ENCODE measurements around the gene PRICKLE4.
"Not testable (repeated sequence)": the region's sequence is repeated elsewhere in the genome, so short reads cannot be mapped to it uniquely, and the experiment has no call there.

Gene PRICKLE4

DNA sequence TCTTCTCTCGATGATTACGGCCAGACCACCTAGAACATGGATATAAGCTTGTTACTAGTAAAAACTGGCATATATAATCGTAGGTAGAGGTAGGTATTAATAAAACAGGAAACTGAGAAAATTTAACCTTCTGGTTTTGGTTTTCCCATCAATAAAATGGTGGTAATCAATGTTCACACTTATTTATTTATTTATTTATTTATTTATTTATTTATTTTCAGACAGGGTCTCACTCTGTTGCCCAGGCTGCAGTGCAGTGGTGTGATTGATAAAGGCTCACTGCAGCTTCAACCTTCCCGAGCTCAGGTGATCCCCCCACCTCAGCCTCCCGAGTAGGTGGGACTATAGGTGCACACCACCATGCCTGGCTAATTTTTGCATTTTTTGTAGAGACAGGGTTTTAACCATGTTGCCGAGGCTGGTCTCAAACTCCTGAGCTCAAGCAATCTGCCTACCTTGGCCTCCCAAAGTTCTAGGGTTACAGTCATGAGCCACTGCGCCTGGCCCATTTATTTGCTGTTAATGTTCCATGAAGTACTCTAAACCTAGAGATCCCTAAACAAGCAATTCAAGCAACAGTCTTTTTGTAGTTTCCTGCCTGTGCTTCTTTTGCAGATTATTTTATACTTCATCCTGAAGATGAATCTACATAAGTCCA lies 18.4 kb downstream of the PRICKLE4 start:
- DNase-seq, result no peak

- DNase-seq, result no peak
Measured at GRCh38 chr6:41799559-41799911, 19.0 kb downstream of the PRICKLE4 start.

- no peak for DNase-seq
Measured at GRCh38 chr6:41801380-41801779, 20.8 kb downstream of the PRICKLE4 start.

DNA sequence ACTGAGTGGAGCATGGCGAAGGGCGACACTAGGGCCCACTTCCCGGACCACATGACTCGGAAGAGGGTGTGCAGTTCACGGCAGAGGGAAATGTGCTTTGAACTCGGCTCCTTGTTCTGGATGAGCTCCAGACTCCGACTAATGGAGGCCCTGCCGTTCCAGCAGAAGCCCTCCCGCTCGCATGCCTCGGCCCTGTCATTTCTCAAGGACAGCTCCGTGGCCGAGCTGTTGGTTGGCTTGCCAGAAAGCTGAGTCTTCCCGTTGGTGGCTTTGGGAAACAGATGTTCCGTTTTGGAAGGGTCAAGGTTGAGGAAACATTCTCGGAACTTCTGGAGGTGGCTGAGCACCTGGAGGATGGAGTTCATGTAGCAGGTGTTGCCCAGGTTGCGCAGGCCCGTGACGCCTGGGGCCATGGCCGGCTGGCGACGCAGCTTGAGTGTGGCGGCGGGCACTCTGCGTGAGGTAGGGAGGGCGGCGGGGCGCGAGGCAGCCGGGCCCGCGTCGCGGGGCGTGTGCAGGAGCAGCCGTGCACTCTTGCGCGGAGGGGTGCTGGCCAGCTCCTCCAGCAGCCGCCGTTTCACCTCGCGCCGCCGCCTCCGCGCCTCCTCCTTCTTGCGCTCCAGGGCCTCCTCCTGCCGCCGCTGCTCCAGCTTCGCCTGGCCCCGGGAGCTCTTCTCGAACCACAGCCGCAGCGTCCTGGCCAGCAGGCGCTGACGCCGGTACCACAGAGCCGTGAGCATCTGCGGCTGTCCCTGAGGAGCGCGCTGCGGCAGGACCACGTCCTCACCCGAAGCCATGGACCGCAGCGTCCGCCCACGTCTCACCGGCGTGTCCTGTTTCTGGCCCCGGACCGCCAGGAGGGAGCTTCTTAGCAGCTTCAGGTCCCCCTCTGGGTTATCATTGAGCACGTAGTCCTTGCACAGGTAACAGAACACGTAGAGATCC lies 25.5 kb downstream of the PRICKLE4 start:
- DNase-seq, result no peak

DNA sequence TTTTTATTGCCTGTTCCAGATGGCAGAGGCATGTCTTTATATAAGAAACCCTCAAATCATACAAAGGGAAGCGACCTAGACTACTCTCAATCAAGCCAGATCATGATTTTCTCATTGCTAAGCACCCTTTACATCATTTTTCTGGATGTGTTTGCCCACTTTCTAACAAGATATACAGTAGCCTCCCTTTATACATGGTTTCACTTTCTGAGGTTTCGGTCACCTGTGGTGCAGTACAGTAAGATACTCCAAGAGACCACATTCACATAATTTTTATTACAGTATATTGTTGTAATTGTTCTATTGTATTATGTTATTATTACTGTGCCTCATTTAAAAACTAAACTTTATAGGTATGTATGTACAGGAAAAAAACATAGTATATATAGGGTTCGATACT lies 30.5 kb downstream of the PRICKLE4 start:
- no peak for DNase-seq

DNA sequence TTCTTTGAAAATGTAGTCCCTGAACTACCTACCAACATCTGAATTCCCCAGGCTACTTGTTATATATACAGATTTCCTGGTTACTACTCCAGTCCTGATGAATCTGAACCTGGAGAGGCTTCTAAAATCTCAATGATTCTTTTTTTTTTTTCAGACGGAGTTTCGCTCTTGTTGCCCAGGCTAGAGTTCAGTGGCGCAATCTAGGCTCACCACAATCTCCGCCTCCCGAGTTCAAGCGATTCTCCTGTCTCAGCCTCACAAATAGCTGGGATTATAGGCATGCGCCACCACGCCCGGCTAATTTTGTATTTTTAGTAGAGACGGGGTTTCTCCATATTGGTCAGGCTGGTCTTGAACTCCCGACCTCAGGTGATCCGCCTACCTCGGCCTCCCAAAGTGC lies 31.4 kb downstream of the PRICKLE4 start:
- DNase-seq, result not testable (repeated sequence)

DNA sequence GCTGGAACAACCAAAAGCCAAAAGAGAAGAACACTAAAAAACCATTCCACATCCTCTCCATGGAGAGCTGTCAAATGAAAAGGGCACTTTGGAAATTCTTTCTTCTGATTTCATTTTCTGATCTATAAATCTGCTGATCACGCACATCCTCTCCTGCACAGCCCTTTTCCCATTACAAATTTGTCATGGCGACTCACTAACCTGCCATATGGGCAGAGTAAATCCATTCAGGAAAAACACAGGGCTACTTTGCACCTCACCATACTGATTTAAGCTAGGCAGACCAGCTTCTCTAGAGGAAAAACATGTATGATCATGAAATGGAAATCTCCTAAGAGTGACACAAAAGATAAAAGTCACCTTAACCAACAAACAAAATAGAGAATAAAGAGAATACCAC lies 32.9 kb downstream of the PRICKLE4 start:
- DNase-seq, result no peak

DNA sequence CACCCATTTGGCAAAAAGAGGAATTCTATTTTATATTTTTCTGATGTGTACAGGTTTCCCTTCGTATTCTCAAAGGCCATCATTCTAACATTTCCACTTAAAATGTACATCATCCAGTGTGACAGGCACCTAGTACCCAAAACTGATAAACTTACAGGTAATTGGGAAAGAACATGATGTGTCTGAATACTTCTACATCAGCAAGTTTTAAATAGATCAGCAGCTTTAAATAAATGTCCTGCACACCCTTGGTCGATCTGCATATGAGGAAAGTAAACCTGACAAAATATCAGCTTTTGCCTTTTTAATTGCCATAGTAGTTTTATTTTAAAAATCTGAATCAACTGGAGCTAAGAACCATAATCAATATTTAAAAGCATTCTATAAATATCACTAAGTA lies 33.4 kb downstream of the PRICKLE4 start:
- DNase-seq, result no peak

DNA sequence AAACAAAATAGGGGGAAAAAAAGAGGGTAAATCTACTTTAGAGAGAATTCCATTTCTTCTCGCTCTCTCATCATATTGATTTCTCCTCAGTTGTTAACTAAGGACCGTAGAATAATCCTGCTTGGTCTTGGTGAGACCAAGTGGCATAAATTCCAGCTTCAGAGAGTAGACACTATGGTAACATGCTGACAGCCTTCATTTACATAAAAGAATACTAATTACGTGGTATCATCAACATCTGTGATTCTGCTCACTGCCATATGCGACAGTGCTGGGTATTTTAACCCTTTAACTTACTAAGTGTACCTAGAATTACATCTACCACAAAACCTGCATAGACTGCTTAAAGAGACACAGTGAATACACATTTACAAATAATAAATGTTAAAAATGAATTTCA lies 34.0 kb downstream of the PRICKLE4 start:
- no peak for DNase-seq

- DNase-seq, result no peak
Measured at GRCh38 chr6:41815587-41815986, 35.0 kb downstream of the PRICKLE4 start.

- DNase-seq, result no peak
Measured at GRCh38 chr6:41818271-41819054, 37.9 kb downstream of the PRICKLE4 start.

GRCh38 chr6:41821266-41821665 lies 40.7 kb downstream of the PRICKLE4 start:
- no peak for DNase-seq

GRCh38 chr6:41822021-41822420 lies 41.4 kb downstream of the PRICKLE4 start:
- no peak for DNase-seq

- DNase-seq, result no peak
Measured at GRCh38 chr6:41823178-41823577, 42.6 kb downstream of the PRICKLE4 start.

DNA sequence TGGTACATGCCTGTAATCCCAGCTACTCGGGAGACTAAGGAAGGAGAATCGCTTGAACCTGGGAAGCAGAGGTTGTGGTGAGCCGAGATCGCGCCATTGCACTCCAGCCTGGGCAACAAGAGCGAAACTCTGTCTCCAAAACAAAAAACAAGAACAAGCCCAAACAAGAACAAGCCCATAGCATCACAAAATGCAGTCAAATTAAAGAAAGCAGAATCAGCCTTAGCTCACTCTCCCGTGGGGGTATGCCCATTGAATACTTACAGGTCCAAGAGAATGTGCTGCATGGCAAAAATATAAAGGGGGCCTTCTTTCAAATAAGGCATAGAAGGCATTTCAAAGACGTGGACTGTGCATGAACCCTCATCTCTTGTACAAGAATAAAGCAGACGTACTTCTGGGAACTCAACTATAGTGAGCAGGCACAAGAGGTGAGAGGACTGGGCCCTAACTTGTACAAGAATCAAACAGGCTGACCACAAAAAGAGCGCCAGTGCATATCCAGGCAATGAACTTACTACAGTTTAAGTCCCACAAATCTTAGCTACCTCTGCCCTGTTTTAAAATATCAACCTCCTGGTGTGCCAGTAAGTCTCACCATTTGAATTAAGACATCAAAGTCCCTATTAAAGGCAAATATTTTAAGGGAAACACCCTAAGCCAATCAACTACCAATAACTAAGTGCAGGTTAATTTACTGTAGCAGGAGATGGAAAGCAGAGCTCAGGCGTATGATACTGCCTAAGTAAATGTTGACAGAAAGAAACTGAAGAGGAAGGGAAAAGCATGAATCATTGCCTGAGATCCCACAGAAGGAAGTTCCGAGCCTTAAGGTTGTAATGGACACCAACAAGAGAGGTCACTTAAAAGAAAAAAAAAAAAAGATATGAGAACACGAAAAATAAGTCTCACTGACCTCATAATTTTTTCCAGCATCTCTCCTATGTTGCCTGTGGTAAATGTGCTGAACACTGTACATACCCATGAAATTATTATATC lies 44.3 kb downstream of the PRICKLE4 start:
- no peak for DNase-seq

DNA sequence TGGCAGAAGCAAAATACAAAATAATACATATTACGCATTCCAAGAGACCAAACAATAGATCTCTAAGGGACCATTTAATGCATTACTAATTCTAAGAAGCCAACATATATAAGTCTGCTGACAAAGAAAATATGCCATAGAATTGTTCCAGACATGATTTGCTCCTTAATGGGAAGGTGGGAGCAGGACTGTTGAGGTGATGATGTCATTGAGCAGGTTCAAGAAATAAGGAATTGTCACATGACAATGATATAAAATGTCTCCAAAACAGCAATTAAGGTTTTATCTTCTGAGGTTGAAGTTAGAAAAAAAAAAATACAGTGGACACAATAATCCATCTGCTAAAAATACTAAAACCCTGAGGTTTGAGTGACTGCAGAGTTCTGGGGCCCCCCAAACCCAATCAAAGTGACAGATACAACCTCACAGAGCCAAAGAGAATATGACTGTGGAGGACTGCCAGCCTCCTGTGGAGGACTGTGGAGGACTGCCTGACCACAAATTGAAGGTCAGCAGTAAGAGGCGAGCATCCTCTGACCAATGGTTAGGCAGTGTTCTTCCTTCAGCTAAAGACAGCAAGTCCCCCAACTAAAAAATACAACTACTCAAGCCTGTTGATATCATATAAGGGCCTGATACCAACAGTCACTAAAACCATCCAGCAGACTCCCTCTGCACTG lies 45.9 kb downstream of the PRICKLE4 start:
- DNase-seq, result no peak

DNA sequence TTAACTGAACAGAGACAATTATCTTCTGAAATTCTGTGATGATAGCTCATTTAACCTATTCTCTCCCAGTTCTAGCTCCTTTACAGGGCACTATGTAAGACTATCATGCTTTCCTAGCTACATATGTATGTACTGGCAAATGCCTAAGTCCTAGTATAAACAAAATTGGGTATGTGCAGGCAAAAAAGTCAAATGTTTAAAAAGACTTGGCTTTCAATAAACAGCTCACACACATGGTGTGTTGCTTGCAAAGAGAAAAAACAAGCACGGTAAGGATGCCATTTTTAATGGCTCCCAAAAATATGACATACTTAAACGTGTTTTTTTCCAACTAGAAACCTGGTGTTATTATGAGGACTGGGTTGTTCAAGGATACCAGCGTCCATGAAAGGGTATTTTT lies 51.7 kb downstream of the PRICKLE4 start:
- DNase-seq, result no peak

DNA sequence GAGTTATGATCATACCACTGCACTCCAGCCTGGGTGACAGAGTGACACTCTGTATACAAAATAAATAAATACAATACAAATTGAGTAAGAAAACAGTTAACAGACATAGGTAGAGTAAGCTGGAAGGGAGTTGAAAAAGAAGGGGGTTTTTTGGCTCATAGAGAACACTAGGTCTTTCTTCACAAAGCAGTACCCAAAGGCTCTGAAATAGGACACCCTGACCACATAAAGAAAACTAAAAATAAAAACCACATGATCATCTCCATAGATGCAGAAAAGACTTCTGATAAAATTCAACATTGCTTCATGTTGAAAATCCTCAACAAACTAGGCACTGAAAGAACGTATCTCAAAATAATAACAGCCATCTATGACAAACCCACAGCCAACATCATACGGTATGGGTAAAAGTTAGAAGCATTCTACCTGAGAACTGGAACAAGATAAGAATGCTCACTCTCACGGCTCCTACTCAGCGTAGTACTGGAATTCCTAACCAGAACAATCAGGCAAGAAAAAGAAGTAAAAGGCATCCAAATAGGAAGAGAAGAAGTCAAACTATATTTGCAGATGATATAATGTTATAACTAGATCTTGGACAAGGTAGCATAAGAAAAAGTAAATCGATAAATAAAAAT lies 55.6 kb downstream of the PRICKLE4 start:
- DNase-seq, result no peak

- no peak for DNase-seq
Measured at GRCh38 chr6:41836660-41837052, 56.1 kb downstream of the PRICKLE4 start.

Measured in central memory CD4-positive, alpha-beta T cell (primary cell).